SHP77 (cell line): ENCODE results near the gene IL16.

Experiments
- DNase-seq, 2 experiments: peaks; one replicate each; lab custom pipeline; 2025; lab: John Stamatoyannopoulos, UW

The IL16 gene

GRCh38 chr15:81257435-81257834 is 60.8 kb downstream of the IL16 start:
- DNase-seq = no peak

DNA sequence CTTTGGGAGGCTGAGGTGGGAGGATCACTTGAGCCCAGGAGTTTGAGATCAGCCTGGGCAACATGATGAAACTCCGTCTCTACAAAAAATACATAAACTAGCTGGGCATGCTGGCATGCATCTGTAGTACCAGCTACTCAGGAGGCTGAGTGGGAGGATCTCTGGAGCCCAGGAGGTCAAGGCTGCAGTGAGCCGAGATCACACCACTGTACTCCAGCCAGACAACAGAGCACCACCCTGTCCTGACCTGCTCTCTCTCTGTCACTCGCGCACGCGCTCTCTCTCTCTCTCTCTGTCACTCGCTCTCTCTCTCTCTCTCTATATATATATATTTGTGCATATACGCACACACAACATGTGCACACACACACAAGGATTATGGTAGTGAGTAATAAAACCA is 61.8 kb downstream of the IL16 start:
- no peak for DNase-seq

- DNase-seq = no peak
Observed at GRCh38 chr15:81259760-81260298, 63.1 kb downstream of the IL16 start.

DNA sequence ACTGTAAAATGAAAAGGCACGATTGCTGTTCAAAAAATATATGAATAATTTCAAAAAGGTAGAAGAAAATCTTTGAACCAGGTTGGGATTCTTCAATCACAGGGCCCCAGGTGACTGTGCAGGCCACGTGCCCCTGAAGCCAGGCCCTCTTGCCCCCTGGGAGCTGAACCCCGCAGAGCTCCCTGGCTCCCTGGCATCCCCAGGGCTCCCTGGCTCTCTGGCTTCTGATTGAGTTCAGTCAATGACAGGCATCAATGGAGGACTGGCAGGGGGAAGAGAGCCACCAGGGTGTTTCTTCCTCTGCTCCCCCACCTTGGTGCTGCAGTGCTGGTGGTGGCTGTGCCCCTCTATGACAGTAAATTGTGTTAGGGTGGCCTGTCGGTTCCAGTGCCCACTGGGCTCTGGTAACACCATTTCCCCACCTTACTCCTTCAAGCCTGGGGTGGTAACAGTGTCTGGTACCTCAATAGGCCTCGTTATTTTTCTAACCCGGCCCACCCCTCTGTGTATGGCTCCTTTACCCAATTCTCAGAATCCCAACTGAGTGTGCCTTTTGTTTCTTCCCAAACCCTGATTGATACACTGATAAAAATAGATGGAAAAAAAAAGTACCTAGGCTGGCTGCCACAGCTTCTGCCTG is 64.6 kb downstream of the IL16 start:
- DNase-seq = no peak

DNA sequence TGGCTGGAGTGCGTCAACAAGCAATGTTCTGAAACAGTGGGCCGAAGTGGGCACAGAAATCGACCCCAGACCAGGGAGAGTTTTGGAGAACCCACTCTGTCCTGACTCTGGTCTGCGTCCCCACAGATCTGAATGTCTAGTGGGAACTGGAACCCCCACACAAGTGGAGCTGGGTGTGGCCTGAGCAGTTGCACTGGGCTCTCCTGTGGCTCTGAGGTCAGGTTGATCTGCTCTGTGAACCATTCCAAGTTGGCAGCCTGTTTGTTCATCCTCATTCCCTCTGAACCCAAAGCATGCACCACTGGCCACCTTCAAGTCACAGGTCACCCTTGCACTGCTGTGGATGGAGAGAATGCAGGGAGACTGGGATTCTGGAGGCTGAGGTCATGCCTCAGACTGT is 66.8 kb downstream of the IL16 start:
- DNase-seq = no peak

DNA sequence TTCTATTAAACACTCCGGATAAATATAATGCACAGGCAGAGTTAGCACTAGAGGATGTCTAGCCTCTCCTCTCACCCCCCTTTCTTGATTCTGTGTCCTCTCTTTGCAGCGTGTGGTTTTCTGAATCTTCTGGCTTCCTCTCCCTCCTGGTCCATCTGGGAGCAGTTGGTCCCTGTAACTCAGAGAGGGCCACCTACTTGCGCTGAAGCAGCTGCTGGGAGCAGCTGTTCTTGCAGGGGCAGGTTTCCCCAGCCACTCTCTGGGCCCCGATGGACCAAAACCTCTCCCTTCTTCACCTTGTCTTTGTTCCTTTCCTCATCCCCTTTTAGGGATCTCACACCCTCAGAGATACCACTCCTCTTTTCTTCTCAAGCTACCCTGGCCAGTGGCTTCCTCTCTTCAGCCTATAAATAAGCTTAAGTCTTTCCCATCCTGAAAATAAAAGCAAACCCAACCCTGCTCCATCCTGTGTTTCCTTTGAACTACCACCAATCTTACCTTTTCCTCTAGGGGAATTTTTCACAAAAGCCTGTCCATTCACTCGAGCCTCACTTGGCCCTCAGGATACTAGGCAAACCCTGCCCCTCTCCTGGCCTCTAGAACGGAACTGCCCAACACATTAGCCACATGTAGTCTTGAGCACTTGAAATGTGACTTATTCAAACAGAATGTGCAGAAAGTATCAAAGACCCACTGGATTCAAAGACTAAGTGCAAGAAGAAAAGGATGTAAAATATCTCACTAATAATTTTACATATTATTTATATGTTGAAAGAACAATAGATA is 67.6 kb downstream of the IL16 start:
- DNase-seq = no peak

- DNase-seq = peak; percentile 28 to 60
Observed at GRCh38 chr15:81265256-81265943, 68.7 kb downstream of the IL16 start.

- peak; percentile 75 to 84 for DNase-seq
Observed at GRCh38 chr15:81265944-81266775, 69.5 kb downstream of the IL16 start.

DNA sequence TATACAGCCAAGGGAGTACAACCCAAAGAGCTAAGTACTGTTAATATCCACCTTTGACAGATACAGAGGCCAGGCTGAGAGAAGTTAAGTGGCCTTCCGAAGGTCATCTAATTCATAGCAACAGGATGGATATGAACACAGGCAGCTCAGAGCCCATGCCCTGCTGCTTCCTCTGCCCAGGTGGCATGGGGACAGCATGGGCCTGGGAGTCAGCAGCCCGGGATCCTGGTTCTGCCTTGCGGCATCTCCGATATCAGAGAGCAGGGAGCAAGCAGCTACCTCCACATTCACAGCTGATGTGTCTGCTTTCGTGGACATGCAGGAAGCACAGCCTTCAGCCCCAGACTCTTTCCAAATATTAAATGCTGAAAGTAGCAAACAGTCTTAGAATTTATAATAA is 71.7 kb downstream of the IL16 start:
- DNase-seq = no peak

- DNase-seq = no peak
Observed at GRCh38 chr15:81268881-81269601, 72.4 kb downstream of the IL16 start.

DNA sequence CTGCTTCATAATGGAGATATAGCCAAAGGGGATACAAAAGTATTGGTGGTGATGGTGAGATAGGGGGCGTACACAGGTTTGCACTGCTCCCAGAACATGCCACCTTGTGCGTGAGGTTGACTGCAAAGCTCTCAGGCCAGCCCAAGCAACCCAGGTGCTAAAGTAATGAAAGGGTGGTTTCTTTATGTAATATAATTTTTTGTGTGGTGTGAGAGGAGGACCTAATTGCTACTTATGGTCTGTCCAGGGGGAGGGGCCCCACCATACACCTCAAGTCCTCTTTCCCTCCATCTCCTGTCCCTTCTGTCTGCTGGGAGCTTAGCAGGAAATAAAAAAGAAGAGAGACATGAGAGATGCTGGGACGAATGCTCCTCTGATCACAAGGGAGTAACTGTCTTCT is 73.5 kb downstream of the IL16 start:
- DNase-seq = no peak

GRCh38 chr15:81270781-81271491 is 74.3 kb downstream of the IL16 start:
- no peak for DNase-seq

- DNase-seq = no peak
Observed at GRCh38 chr15:81271761-81272644, 75.3 kb downstream of the IL16 start.

- no peak for DNase-seq
Observed at GRCh38 chr15:81273200-81273599, 76.5 kb downstream of the IL16 start.

DNA sequence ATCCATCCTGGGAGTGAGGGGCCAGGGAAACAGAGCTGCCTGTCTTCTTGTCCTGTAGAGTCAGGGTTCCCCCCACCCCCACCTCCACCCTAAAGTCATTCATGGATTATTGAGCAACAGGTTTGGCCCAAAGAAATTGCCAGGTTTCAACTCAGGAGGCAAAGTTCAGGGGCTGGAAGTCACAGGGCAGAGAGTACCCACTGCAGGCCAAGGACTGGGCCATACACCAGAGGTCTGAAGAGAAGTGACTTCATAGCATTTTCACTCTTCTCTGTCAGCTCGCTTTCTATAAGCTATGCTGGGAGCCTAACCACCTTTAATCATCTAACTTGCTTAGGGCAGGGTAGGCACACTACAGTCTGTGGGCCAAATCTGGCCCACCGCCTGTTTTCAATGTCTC is 77.2 kb downstream of the IL16 start:
- DNase-seq = no peak

DNA sequence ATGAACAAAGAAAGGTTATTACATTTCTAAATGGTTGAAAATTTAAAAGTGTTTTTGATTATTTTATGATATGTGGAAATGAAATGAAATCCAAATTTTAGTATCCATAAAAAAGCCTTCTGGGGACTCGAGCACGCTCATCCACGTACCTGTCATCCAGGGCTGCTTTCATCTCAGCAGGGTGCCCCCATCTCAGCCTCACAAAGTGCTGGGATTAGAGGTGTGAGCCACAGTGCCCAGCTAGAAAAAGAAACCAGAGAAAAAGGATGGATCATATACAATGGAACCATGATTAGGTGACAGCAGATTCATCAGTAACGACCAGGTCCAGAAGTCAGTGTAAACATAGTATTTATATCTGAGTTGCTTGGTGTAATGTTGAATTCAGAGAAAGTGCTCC is 77.6 kb downstream of the IL16 start:
- DNase-seq = no peak

- DNase-seq = peak; percentile 32 to 44
Observed at GRCh38 chr15:81274931-81275707, 78.4 kb downstream of the IL16 start.

DNA sequence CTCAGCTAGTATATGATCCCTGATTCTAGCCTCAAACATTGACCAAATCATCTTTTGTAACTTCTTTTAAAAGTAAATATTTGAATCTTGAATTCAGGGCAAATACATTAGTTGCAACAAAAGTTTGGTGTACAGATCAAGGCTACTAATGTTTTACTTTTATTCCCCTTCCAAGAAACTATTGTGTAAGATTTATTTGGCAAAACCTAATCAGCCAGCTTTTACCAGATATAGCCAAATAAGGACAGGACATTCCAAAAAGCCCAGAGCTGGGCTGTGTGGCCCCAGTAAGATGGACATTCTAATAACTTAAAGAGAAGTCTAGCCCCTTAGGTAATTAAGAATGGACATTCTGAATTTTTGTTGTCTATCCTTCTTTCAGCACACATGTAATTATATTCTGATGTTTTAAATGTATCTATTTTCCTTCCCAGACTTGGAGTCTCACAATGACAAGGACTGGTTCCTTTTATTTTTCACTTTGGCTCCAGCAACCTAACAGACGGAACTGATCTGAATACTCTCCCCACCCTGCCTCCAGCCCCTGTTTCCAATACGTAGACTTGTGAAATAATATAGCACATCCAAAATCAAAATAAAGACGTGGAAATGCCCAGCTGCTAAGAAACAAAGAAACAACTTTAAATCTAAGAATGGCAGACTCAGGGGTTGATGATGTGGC is 79.2 kb downstream of the IL16 start:
- DNase-seq = no peak
